Activated CD4-positive, alpha-beta T cell treated with anti-CD3 and anti-CD28 coated beads, Interleukin-2, amount 10 ng/mL, durations not matched to agents 24 days and 14 days (primary cell): ENCODE measurements around the gene COG5. TPM values are rescaled to one million over a fixed set of nuclear protein-coding genes. Genes with fewer than 3 reads are reported as not detected.

Experiments used
- DNase-seq: peaks from one replicate; pipeline ENCODE4 v3.0.0; 2022
- H3K27ac Mint-ChIP-seq: one replicate; pipeline ENCODE4 v1.8.0; 2022; ENCODE audit warnings: mild to moderate bottlenecking, mixed read lengths
- H3K27me3 Mint-ChIP-seq: one replicate; pipeline ENCODE4 v1.8.0; 2022; ENCODE audit warnings: mixed read lengths
- H3K36me3 Mint-ChIP-seq: one replicate; pipeline ENCODE4 v1.8.0; 2022; ENCODE audit warnings: low read depth, mild to moderate bottlenecking, mixed read lengths
- H3K4me1 Mint-ChIP-seq: one replicate; pipeline ENCODE4 v1.8.0; 2021; ENCODE audit warnings: mixed read lengths
- H3K4me3 Mint-ChIP-seq: one replicate; pipeline ENCODE4 v1.8.0; 2022; ENCODE audit warnings: mild to moderate bottlenecking, moderate library complexity, mixed read lengths
- H3K9me3 Mint-ChIP-seq: one replicate; pipeline ENCODE4 v1.8.0; 2021; ENCODE audit warnings: mixed read lengths
- intact Hi-C: fragments of 100-400 bp; cut with micrococcal nuclease; formaldehyde crosslinking; loops from one replicate; pipeline ENCODE4 v1.15.1; 2023
- total RNA-seq: library from RNA; stranded (reverse); gene quantifications from 2 replicates; pipeline ENCODE4 v1.2.3, GENCODE V29; 2022

Gene COG5
- total RNA-seq, 1 donor from 2014 or later: 43.3 TPM

GRCh38 chr7:107372298-107372697, 191.4 kb downstream of the COG5 start:
- no peaks in the 10 kb centered on the region for H3K9me3 Mint-ChIP-seq
- no peak for DNase-seq
- no peak overlapping the region for H3K4me3 Mint-ChIP-seq
- H3K36me3 Mint-ChIP-seq: peaks cover 2% of the 10 kb centered on the region
- H3K27me3 Mint-ChIP-seq: no peaks in the 10 kb centered on the region
- intact Hi-C loops: no loop called here
- no peak overlapping the region for H3K27ac Mint-ChIP-seq
- H3K4me1 Mint-ChIP-seq: no peaks in the 10 kb centered on the region

GRCh38 chr7:107370816-107371215, 192.9 kb downstream of the COG5 start:
- Mint-ChIP-seq H3K4me3 (no peak overlapping the region), H3K36me3 (peaks cover 2% of the 10 kb centered on the region), H3K27ac (no peak overlapping the region), H3K9me3 (no peaks in the 10 kb centered on the region), H3K27me3 (no peaks in the 10 kb centered on the region), H3K4me1 (no peaks in the 10 kb centered on the region)
- intact Hi-C loops: no loop called here
- DNase-seq: no peak

GRCh38 chr7:107364787-107365186, 198.9 kb downstream of the COG5 start:
- Mint-ChIP-seq H3K4me1 (no peaks in the 10 kb centered on the region), H3K27me3 (no peaks in the 10 kb centered on the region), H3K4me3 (no peak overlapping the region), H3K27ac (no peak overlapping the region), H3K9me3 (peaks cover 12% of the 10 kb centered on the region), H3K36me3 (peaks cover 32% of the 10 kb centered on the region)
- DNase-seq: no peak
- intact Hi-C loops: no loop called here

- Mint-ChIP-seq H3K4me1 (no peaks in the 10 kb centered on the region), H3K4me3 (no peak overlapping the region), H3K27ac (no peak overlapping the region), H3K27me3 (no peaks in the 10 kb centered on the region), H3K36me3 (peaks cover 33% of the 10 kb centered on the region), H3K9me3 (peaks cover 14% of the 10 kb centered on the region)
- intact Hi-C loops: no loop called here
- no peak for DNase-seq
These were observed 204.0 kb downstream of the COG5 start for GRCh38 chr7:107359520-107360316.

GRCh38 chr7:107355616-107356015, 208.1 kb downstream of the COG5 start:
- peaks cover 10% of the 10 kb centered on the region for H3K9me3 Mint-ChIP-seq
- intact Hi-C loops: no loop called here
- no peaks in the 10 kb centered on the region for H3K4me1 Mint-ChIP-seq
- H3K27ac Mint-ChIP-seq: no peak overlapping the region
- no peak for DNase-seq
- no peak overlapping the region for H3K4me3 Mint-ChIP-seq
- H3K36me3 Mint-ChIP-seq: peaks cover 12% of the 10 kb centered on the region
- H3K27me3 Mint-ChIP-seq: no peaks in the 10 kb centered on the region

- Mint-ChIP-seq H3K9me3 (peaks cover under 1% of the 10 kb centered on the region), H3K4me1 (no peaks in the 10 kb centered on the region), H3K27me3 (no peaks in the 10 kb centered on the region), H3K36me3 (peaks cover 2% of the 10 kb centered on the region), H3K4me3 (no peak overlapping the region), H3K27ac (no peak overlapping the region)
- no peak for DNase-seq
- intact Hi-C loops: no loop called here
These were observed 209.1 kb downstream of the COG5 start for GRCh38 chr7:107354640-107355039.

- no peak for DNase-seq
These were observed 210.0 kb downstream of the COG5 start for GRCh38 chr7:107353701-107354100.

GRCh38 chr7:107345898-107346297, 217.8 kb downstream of the COG5 start:
- Mint-ChIP-seq H3K4me3 (no peak overlapping the region), H3K27me3 (no peaks in the 10 kb centered on the region), H3K4me1 (no peaks in the 10 kb centered on the region), H3K9me3 (peaks cover 9% of the 10 kb centered on the region), H3K36me3 (peaks cover 8% of the 10 kb centered on the region), H3K27ac (no peak overlapping the region)
- intact Hi-C loops: no loop called here
- no peak for DNase-seq

More at GRCh38 chr7:107353701-107354100, 210.0 kb downstream of the COG5 start:
- H3K9me3 Mint-ChIP-seq: no peaks in the 10 kb centered on the region
- H3K4me3 Mint-ChIP-seq: no peak overlapping the region
- H3K27ac Mint-ChIP-seq: no peak overlapping the region
- H3K4me1 Mint-ChIP-seq: no peaks in the 10 kb centered on the region
- H3K27me3 Mint-ChIP-seq: no peaks in the 10 kb centered on the region
- intact Hi-C loops: no loop called here
- no peaks in the 10 kb centered on the region for H3K36me3 Mint-ChIP-seq

- no peaks in the 10 kb centered on the region for H3K27me3 Mint-ChIP-seq
- intact Hi-C loops: no loop called here
- no peak overlapping the region for H3K27ac Mint-ChIP-seq
- no peak for DNase-seq
- H3K9me3 Mint-ChIP-seq: peaks cover 13% of the 10 kb centered on the region
- H3K4me3 Mint-ChIP-seq: no peak overlapping the region
- no peaks in the 10 kb centered on the region for H3K4me1 Mint-ChIP-seq
- peaks cover 8% of the 10 kb centered on the region for H3K36me3 Mint-ChIP-seq
These were observed 218.9 kb downstream of the COG5 start for GRCh38 chr7:107344799-107345198.

GRCh38 chr7:107344286-107344685, 219.4 kb downstream of the COG5 start:
- no peaks in the 10 kb centered on the region for H3K27me3 Mint-ChIP-seq
- H3K4me1 Mint-ChIP-seq: no peaks in the 10 kb centered on the region

GRCh38 chr7:107338080-107338479, 225.6 kb downstream of the COG5 start:
- Mint-ChIP-seq H3K4me3 (no peak overlapping the region), H3K4me1 (no peaks in the 10 kb centered on the region), H3K27ac (no peak overlapping the region), H3K36me3 (peaks cover 7% of the 10 kb centered on the region), H3K27me3 (no peaks in the 10 kb centered on the region), H3K9me3 (peaks cover 26% of the 10 kb centered on the region)
- intact Hi-C loops: no loop called here
- DNase-seq: no peak

More at GRCh38 chr7:107344286-107344685, 219.4 kb downstream of the COG5 start:
- Mint-ChIP-seq H3K27ac (no peak overlapping the region), H3K36me3 (peaks cover 8% of the 10 kb centered on the region), H3K4me3 (no peak overlapping the region), H3K9me3 (peaks cover 17% of the 10 kb centered on the region)
- no peak for DNase-seq
- intact Hi-C loops: no loop called here

- H3K4me3 Mint-ChIP-seq: peak overlapping the region; percentile 26
- H3K27ac Mint-ChIP-seq: no peak overlapping the region
- peaks cover 9% of the 10 kb centered on the region for H3K9me3 Mint-ChIP-seq
- intact Hi-C loops: no loop called here
- H3K27me3 Mint-ChIP-seq: no peaks in the 10 kb centered on the region
- DNase-seq: no peak
- H3K36me3 Mint-ChIP-seq: no peaks in the 10 kb centered on the region
- H3K4me1 Mint-ChIP-seq: peaks cover 6% of the 10 kb centered on the region
These were observed 231.0 kb downstream of the COG5 start for GRCh38 chr7:107332488-107333269.

GRCh38 chr7:107330478-107330877, 233.2 kb downstream of the COG5 start:
- Mint-ChIP-seq H3K4me1 (peaks cover 6% of the 10 kb centered on the region), H3K27ac (no peak overlapping the region), H3K27me3 (no peaks in the 10 kb centered on the region), H3K4me3 (no peak overlapping the region), H3K36me3 (no peaks in the 10 kb centered on the region), H3K9me3 (no peaks in the 10 kb centered on the region)
- no peak for DNase-seq
- intact Hi-C loops: no loop called here

GRCh38 chr7:107327986-107328569, 235.6 kb downstream of the COG5 start:
- intact Hi-C loops: no loop called here
- Mint-ChIP-seq H3K27ac (no peak overlapping the region), H3K27me3 (no peaks in the 10 kb centered on the region), H3K36me3 (no peaks in the 10 kb centered on the region), H3K4me1 (peaks cover 6% of the 10 kb centered on the region), H3K4me3 (no peak overlapping the region), H3K9me3 (no peaks in the 10 kb centered on the region)
- no peak for DNase-seq
